GM21619 (cell line): ENCODE results near the gene AMIGO3.

ENCODE experiments used
- ATAC-seq: cut with Tn5 transposase; IDR thresholded peaks from one replicate; pipeline ENCODE4 v1.9.1; 2021; ENCODE audit not compliant: unreplicated experiment

AMIGO3 gene

DNA sequence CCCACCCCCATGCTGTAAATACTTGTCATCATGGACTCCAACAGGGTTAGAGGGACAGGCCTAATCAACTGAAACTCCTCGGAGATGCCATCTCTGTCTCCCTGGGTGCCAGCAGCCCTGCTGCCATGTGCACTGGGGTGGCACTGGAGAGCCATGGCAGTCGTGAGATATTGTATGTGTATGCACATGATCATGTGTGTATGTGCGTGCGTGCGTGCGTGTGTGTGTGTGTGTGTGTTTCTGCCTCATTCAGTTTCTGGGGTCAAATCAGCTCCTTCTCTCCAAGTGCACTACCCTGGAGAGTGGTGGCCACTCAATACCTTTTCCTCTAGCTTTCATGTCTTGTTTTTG, 48.6 kb downstream of the AMIGO3 start:
- no peak for ATAC-seq

DNA sequence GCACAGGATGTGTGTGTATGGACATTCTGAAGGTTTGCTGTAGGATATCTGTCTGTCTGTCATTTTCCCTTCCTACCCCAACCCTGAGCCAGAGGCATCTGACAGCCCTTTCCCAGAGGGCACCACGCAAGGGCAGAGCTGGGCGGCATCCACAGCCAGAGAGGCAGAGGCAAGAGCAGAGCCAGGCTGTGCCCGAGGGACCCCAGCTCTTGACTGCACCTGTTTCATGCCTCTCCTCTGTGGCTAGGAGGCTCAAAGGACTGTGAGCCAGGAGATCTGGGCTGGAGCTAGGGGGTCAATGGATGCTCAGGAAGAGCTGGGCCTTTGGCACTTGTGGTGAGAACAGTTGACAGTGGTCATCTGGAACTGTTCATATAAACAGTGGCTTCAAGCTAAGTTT, 50.1 kb downstream of the AMIGO3 start:
- no peak for ATAC-seq

DNA sequence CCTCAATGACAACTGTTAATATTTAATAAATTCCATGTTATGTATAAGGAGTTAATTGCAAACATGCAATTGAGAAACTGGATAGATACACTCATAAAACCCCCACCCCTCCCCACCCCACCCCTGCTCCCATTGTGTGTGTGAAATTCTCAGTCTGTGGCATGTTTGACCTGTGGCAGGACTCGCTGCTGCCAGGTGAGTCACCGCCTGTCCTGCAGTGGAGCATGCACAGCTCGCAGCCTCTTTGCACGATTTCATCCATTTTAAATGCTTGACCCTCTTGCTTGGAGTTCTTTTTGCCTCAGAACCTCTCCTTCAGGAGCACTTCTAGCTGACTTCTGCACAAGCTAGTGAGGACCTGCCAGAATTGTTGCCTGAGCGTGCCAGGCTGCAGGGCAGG, 50.6 kb downstream of the AMIGO3 start:
- ATAC-seq = no peak

DNA sequence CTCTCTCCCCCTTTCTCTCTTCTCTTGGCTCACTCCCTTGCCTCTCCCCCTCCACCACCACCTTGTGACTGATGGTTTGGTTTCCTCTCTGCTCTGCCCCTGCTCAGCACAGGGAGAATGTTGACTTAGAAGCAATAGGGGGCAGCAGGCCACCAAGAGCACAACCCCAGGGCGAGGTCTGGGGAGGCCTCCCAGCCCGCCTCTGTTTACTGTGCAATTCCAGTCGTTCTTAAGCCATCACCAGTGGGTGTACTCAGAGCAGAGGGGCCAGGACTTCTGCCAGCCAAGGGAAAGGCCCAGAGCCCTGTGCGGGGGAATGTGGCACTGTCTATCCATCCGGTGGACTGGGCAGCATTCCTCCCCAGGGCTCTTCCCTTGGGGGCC, 51.1 kb downstream of the AMIGO3 start:
- ATAC-seq = no peak

DNA sequence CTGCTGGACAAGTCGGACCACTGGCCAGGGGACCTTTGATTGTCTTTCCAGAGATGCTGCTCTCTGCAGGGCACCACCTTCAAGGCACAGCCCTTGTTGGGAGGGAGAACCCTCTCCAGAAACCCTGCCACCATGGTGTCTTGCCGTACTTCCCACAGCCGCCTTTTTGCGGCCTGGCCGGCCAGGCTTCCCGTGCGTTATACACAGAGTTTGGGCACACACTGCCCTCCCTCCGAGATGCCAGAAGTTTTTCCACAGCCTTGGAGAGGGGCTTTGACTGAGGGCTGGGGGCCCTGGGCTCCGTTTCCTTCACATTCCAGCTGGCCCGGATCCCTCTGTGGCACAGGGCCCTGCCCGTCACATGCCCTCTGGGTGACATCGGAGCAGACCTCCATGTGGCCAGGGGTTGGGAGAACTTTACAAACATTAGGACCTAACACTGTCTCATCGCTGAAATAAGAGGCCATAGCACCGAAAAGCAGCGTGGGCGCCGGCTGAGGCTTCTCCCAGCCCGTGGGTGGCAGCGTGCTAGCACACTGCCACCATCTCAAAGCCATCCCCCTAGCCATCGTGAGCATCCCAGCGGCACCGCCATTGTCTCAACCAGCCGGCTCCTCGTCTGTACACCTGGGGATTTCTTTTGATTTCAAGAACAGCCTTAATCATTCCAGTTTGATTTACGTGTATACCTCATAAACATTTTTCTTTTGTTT, 51.6 kb downstream of the AMIGO3 start:
- ATAC-seq = no peak
